Colonic mucosa (tissue), 4 donors: ENCODE measurements around the gene CSF2RB. TPM values are rescaled to one million over a fixed set of nuclear protein-coding genes. Genes with fewer than 3 reads are reported as not detected.

ENCODE experiments used
- DNase-seq: peaks from one replicate; pipeline ENCODE4 v3.0.0-alpha.2; 2020
- H3K27ac ChIP-seq: fragments of 200-600 bp; one replicate; pipeline ENCODE4 v1.8.0; 2021
- H3K27me3 ChIP-seq: fragments of 200-600 bp; one replicate; pipeline ENCODE4 v1.8.0; 2021
- H3K36me3 ChIP-seq: fragments of 200-600 bp; one replicate; pipeline ENCODE4 v1.8.0; 2021
- H3K4me1 ChIP-seq: fragments of 200-600 bp; one replicate; pipeline ENCODE4 v1.8.0; 2021; ENCODE audit warnings: mild to moderate bottlenecking
- H3K4me3 ChIP-seq: fragments of 200-600 bp; one replicate; pipeline ENCODE4 v1.8.0; 2021
- H3K9ac ChIP-seq, 2 donors: one replicate each; pipeline ENCODE4 v1.7.0; 2013; ENCODE audit warnings: control low read depth in 2 of 2, low read depth in 2 of 2, low read length in 2 of 2
- H3K9me3 ChIP-seq: fragments of 200-600 bp; one replicate; pipeline ENCODE4 v1.8.0; 2021
- intact Hi-C: fragments of 100-400 bp; cut with DNase I; formaldehyde crosslinking; loops from one replicate; pipeline ENCODE4 v1.14.1; 2022
- total RNA-seq, 2 donors: library from RNA; stranded (reverse); fragmentation: NEBNext Ultra II Directional in 1 of 2; extraction: Animal tissue kit (Norgen Biotek cat#: 25700) in 1 of 2; gene quantifications; one replicate each; pipeline ENCODE4 v1.2.1, GENCODE V29; 2021
- TF ChIP-seq, protein P1 (sequence below): fragments of 200-600 bp; IDR thresholded peaks from one replicate; pipeline ENCODE4 v1.8.0; 2022; ENCODE audit warnings: antibody characterized with exemption, mild to moderate bottlenecking
- donor health status: healthy.
- donor health status: DM: no; HTN: no; CAD: no.
- donor health status: DM: no; HTN: no; CAD: no.

CSF2RB gene
- total RNA-seq, 2 donors from 2014 or later: 2.1 to 5.2 TPM

DNA sequence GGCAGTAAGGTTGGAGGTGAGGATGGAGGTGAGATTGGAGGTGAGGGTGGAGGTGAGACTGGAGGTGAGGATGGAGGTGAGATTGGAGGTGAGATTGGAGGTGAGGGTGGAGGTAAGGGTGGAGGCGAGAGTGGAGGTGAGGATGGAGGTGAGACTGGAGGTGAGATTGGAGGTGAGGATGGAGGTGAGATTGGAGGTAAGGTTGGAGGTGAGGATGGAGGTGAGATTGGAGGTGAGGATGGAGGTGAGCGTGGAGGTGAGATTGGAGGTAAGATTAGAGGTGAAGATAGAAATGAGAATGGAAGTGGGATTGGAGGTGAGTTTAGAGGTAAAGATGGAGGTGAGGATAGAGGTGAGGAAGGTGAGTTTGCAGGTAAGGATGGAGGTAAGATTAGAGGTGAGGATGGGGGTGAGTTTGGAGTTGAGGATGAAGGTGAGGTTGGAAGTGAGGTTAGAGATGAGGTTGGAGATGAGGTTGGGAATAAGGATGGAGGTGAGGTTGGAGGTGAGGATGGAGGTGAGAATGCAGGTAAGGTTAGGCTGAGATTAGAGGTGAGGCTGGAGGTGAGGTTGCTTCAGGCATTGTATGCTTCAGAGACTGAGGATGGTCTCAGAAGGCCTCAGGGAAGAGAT is 40.4 kb upstream of the CSF2RB start:
- Histone ChIP-seq H3K27me3 (no peaks in the 10 kb centered on the region), H3K9ac (peak overlapping the region in 1 of 2 donors; percentile 16), H3K4me1 (no peaks in the 10 kb centered on the region), H3K9me3 (no peaks in the 10 kb centered on the region), H3K36me3 (no peaks in the 10 kb centered on the region), H3K27ac (peak overlapping the region; percentile 25), H3K4me3 (no peak overlapping the region)
- intact Hi-C loops: no loop called here
- TF ChIP-seq, protein P1, sequence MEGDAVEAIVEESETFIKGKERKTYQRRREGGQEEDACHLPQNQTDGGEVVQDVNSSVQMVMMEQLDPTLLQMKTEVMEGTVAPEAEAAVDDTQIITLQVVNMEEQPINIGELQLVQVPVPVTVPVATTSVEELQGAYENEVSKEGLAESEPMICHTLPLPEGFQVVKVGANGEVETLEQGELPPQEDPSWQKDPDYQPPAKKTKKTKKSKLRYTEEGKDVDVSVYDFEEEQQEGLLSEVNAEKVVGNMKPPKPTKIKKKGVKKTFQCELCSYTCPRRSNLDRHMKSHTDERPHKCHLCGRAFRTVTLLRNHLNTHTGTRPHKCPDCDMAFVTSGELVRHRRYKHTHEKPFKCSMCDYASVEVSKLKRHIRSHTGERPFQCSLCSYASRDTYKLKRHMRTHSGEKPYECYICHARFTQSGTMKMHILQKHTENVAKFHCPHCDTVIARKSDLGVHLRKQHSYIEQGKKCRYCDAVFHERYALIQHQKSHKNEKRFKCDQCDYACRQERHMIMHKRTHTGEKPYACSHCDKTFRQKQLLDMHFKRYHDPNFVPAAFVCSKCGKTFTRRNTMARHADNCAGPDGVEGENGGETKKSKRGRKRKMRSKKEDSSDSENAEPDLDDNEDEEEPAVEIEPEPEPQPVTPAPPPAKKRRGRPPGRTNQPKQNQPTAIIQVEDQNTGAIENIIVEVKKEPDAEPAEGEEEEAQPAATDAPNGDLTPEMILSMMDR: no peak
- DNase-seq: no peak

DNA sequence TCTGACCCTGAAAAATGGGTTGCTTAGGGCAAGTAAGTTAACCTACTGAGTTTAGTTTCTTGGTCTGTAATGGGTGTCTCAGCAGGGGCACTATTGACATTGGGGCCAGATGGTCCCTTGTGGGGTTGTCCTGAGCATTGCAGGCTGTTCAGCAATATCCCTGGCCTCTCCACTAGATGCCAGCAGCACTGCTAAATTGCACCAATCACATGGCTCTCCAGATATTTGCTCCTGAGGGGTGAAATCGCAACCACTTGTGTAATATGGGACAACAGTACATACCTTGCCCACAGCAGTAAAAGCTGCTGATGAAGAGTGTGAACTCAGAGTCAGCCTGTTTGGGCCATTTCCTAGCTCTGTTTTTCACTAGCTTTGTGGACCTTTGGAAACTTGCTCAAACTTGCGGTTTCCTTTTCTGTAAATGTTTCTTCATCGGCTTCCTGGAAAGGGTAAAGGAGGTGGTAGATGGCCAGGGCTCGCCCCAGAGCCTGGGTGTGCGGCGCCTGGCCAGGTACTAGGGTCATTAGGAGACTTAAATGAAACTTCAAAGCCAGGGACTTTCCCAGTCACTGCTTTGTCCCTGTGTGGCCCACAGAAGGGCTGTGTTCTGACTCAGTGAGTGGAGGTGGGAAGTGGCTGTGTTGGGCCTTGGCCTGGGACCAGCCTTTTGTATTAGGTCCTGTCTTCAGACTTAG is 39.7 kb upstream of the CSF2RB start:
- peak overlapping the region in 1 of 2 donors; percentile 43 for H3K9ac ChIP-seq
- no peaks in the 10 kb centered on the region for H3K4me1 ChIP-seq
- TF ChIP-seq, protein P1: peak; percentile 11
- DNase-seq: no peak
- H3K9me3 ChIP-seq: no peaks in the 10 kb centered on the region
- H3K27ac ChIP-seq: peak overlapping the region; percentile 25
- intact Hi-C loops: no loop called here
- H3K4me3 ChIP-seq: no peak overlapping the region
- H3K36me3 ChIP-seq: no peaks in the 10 kb centered on the region
- no peaks in the 10 kb centered on the region for H3K27me3 ChIP-seq

DNA sequence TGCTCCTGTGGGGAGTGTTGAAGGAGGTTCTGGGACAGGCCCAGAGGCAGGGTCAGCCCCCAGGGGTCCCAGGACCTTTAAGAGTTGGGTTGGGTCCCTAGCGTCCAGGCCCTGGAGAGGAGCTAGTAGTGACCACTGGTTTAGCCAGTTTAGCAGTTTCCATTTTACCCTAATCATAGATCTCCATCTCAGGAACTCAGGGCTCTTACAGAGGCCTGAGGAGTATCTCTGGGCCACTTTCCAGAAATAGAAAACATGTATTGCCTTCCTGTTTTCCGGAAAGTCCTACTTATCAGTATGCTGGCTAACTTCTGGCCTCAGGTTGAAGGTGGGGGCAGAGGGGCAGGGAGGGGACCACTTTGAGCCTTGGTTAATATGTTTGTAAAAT is 39.1 kb upstream of the CSF2RB start:
- Histone ChIP-seq H3K27me3 (no peaks in the 10 kb centered on the region), H3K4me3 (no peak overlapping the region), H3K9ac (peak overlapping the region in 1 of 2 donors; percentile 43), H3K4me1 (no peaks in the 10 kb centered on the region), H3K9me3 (no peaks in the 10 kb centered on the region), H3K27ac (peak overlapping the region; percentile 25), H3K36me3 (no peaks in the 10 kb centered on the region)
- DNase-seq: no peak
- intact Hi-C loops: no loop called here
- TF ChIP-seq, protein P1: no peak

DNA sequence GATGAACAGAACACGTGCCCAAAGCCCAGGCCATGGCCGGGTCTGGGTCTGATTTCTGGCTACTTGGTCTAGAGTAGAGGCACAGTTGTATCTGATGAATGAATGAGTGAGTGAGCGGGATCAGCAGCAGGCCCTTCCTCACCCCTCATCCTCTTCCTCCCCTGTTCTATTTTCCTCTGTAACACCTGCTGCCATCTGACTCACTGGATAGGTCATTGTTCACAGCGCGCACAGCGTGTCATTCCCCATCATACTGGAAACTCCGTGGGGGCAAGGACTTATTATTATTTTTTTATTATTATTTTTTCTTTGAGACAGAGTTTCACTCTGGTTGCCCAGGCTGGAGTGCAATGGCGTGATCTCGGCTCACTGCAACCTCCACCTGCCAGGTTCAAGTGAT is 38.7 kb upstream of the CSF2RB start:
- no peak for DNase-seq

DNA sequence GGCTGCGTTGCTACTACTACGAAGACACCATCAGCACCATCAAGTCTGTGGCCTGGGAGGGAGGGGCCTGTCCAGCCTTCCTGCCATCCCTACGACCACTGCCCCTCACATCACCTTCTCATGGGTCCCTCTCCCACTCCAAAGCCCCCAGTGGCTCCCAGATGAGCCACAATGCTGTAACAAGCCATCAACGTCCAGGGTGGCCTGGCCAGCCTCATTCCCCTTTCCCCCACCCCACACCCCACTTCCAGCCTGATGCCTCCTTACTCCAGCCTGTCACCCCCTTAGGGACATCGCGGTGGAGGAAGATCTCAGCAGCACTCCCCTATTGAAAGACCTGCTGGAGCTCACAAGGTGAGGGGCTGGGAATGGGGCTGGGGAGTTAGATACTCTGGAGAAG is 37.7 kb upstream of the CSF2RB start:
- H3K9ac ChIP-seq: no peak overlapping the region
- no peaks in the 10 kb centered on the region for H3K4me1 ChIP-seq
- H3K36me3 ChIP-seq: no peaks in the 10 kb centered on the region
- H3K9me3 ChIP-seq: no peaks in the 10 kb centered on the region
- DNase-seq: no peak
- no peak overlapping the region for H3K27ac ChIP-seq
- H3K27me3 ChIP-seq: no peaks in the 10 kb centered on the region
- TF ChIP-seq, protein P1: no peak
- H3K4me3 ChIP-seq: no peak overlapping the region
- intact Hi-C loops: no loop called here

More for the DNA sequence above, 38.7 kb upstream of the CSF2RB start:
- no peaks in the 10 kb centered on the region for H3K27me3 ChIP-seq
- no peaks in the 10 kb centered on the region for H3K36me3 ChIP-seq
- no peak overlapping the region for H3K27ac ChIP-seq
- intact Hi-C loops: no loop called here
- H3K4me1 ChIP-seq: no peaks in the 10 kb centered on the region
- H3K9me3 ChIP-seq: no peaks in the 10 kb centered on the region
- no peak overlapping the region for H3K9ac ChIP-seq
- H3K4me3 ChIP-seq: no peak overlapping the region
- TF ChIP-seq, protein P1: no peak
